DOHH2 (cell line): ENCODE data around the gene AMMECR1.

Experiments used
- H3F3A ChIP-seq: fragments of 200-600 bp; sonication (generic), shearing (Covaris generic); 2 replicates; pipeline ENCODE4 v1.6.0; 2016; ENCODE audit warnings: antibody characterized with exemption, mild to moderate bottlenecking; ENCODE audit not compliant: control insufficient read depth, insufficient read depth
- H3K27ac ChIP-seq: fragments of 200-600 bp; sonication (generic); 2 replicates; pipeline ENCODE4 v1.5.1; 2014; ENCODE audit warnings: low read depth, mild to moderate bottlenecking, low read length, moderate library complexity
- H3K27me3 ChIP-seq: fragments of 200-600 bp; sonication (generic); 2 replicates; pipeline ENCODE4 v1.6.1; 2014; ENCODE audit warnings: mild to moderate bottlenecking, low read length, mixed read lengths; ENCODE audit not compliant: control insufficient read depth
- H3K36me3 ChIP-seq: fragments of 200-600 bp; sonication (generic); 2 replicates; pipeline ENCODE4 v1.6.1; 2014; ENCODE audit warnings: mild to moderate bottlenecking, low read length, moderate library complexity, mixed read lengths; ENCODE audit not compliant: control insufficient read depth
- H3K4me1 ChIP-seq: fragments of 200-600 bp; sonication (generic); 2 replicates; pipeline ENCODE4 v1.6.1; 2014; ENCODE audit warnings: mild to moderate bottlenecking, low read length, mixed read lengths; ENCODE audit not compliant: control insufficient read depth
- H3K4me2 ChIP-seq: fragments of 200-600 bp; sonication (generic); 2 replicates; pipeline ENCODE4 v1.6.0; 2014; ENCODE audit warnings: mild to moderate bottlenecking, low read length, moderate library complexity
- H3K4me3 ChIP-seq: fragments of 200-600 bp; sonication (generic); 2 replicates; pipeline ENCODE4 v1.5.1; 2014; ENCODE audit warnings: mild to moderate bottlenecking, low read length, mixed read lengths
- H3K79me2 ChIP-seq: fragments of 200-600 bp; sonication (generic); 2 replicates; pipeline ENCODE4 v1.6.1; 2014; ENCODE audit warnings: mild to moderate bottlenecking, low read length, mixed read lengths; ENCODE audit not compliant: control insufficient read depth
- H3K9me2 ChIP-seq: fragments of 200-600 bp; sonication (generic); replicated peaks from 2 replicates; pipeline ENCODE4 v1.6.1; 2014; ENCODE audit warnings: mild to moderate bottlenecking, low read length, mixed read lengths; ENCODE audit not compliant: control insufficient read depth
- H3K9me3 ChIP-seq: fragments of 200-600 bp; sonication (generic); 2 replicates; pipeline ENCODE4 v1.6.1; 2014; ENCODE audit warnings: antibody characterized with exemption, low read length, mixed read lengths; ENCODE audit not compliant: control insufficient read depth, insufficient read depth
- H4K20me1 ChIP-seq: fragments of 200-600 bp; sonication (generic); 2 replicates; pipeline ENCODE4 v1.6.0; 2014; ENCODE audit warnings: low read depth, mild to moderate bottlenecking, antibody characterized with exemption, low read length, moderate library complexity; ENCODE audit not compliant: control insufficient read depth, insufficient read depth
- EZH2phosphoT487 ChIP-seq: fragments of 200-600 bp; sonication (generic); IDR thresholded peaks from 2 replicates; pipeline ENCODE4 v1.6.1; 2017; ENCODE audit warnings: borderline replicate concordance, mild to moderate bottlenecking, antibody characterized with exemption, low read length, moderate library complexity, mixed read lengths
- TF ChIP-seq, protein P1 (sequence below): fragments of 200-600 bp; sonication (generic); IDR thresholded peaks from one replicate; pipeline ENCODE4 v1.5.1; 2014; ENCODE audit warnings: antibody characterized with exemption, mild to moderate bottlenecking, low read depth, low read length; ENCODE audit not compliant: poor library complexity, severe bottlenecking

The AMMECR1 gene

DNA sequence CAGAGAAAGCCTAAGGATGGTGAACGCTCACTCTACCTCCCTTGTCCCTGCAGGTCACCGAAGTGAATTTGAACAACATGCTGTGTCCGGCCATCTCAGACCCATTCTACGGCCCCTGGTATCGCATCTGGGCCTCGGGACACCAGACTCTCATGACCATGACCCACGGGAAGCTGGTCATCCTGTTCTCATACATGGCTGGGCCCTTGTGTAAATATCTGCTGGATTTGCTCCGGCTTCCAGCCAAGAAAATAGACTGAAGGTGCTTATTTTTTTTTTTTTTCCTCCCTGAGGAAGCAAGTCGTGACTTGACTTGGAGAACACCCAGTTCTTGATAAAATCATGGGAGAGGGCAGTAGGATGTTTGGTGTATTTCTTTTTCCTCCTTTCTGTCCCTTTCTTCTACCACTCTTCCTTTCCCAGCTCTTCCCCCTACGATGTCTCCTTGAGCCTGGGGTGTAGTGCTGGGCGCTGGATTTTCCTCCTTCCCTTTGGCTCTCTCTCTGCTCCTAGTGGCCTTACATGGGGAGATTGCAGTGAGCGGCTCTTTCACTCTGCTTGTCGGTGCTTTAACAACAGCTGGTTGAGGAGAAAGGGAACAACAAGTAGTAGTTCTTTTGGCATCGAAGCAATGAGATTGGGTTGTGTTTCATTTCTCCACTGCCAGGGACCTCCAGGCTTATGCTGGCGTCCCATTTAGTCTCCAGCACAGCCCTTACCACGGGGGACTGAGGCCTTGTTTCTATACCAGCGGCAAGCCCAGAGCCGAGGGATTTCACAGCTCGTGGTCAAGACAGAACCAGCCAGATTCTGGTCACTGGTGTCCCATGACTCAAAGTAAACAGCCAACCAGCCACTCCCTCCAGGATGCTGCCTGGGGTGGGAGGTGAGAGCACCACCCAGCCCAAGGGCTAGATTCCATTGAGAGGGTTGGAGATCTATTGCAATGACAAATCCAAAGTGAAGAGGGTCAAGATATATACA, 144.4 kb downstream of the AMMECR1 start:
- Histone ChIP-seq H3K9me3 (no peaks in the 10 kb centered on the region), H3K27ac (no peak overlapping the region), H4K20me1 (no peaks in the 10 kb centered on the region), H3K27me3 (no peaks in the 10 kb centered on the region), H3K79me2 (no peaks in the 10 kb centered on the region), H3K4me3 (no peak overlapping the region), H3F3A (no peaks in the 10 kb centered on the region), H3K4me2 (no peak overlapping the region), H3K4me1 (peaks cover 15% of the 10 kb centered on the region), H3K36me3 (no peaks in the 10 kb centered on the region), H3K9me2 (no peaks in the 10 kb centered on the region)
- TF ChIP-seq EZH2phosphoT487: no peak
- TF ChIP-seq, protein P1, sequence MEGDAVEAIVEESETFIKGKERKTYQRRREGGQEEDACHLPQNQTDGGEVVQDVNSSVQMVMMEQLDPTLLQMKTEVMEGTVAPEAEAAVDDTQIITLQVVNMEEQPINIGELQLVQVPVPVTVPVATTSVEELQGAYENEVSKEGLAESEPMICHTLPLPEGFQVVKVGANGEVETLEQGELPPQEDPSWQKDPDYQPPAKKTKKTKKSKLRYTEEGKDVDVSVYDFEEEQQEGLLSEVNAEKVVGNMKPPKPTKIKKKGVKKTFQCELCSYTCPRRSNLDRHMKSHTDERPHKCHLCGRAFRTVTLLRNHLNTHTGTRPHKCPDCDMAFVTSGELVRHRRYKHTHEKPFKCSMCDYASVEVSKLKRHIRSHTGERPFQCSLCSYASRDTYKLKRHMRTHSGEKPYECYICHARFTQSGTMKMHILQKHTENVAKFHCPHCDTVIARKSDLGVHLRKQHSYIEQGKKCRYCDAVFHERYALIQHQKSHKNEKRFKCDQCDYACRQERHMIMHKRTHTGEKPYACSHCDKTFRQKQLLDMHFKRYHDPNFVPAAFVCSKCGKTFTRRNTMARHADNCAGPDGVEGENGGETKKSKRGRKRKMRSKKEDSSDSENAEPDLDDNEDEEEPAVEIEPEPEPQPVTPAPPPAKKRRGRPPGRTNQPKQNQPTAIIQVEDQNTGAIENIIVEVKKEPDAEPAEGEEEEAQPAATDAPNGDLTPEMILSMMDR: no peak

DNA sequence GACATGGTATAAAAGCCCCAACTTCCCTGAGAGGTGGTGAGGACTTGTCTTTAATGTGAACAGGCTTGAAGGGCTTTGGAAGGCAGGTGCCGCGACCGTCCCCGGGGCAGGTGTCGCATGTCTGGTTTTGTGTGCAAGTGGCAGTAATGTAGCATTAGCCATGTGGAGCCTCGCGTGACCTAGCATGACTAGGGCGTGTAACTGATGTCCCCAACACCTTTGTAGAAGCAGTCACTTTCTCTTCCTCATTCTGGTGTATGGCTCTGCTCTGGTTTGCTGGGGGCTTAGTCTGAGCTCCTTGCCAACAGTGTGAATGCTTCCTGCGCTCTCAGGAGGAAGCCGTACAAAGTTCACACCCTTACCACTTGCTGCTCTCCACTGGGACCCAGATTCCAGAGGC, 145.7 kb downstream of the AMMECR1 start:
- H3K27ac ChIP-seq: peak overlapping the region; percentile 24
- no peaks in the 10 kb centered on the region for H3K9me2 ChIP-seq

GRCh38 chrX:110171442-110171841, 146.4 kb downstream of the AMMECR1 start:
- Histone ChIP-seq H3K4me3 (no peak overlapping the region), H3K27me3 (no peaks in the 10 kb centered on the region), H3K79me2 (no peaks in the 10 kb centered on the region), H3K27ac (peak overlapping the region; percentile 24; the same call in 1 of the 2 replicates), H3K36me3 (no peaks in the 10 kb centered on the region), H3F3A (no peaks in the 10 kb centered on the region), H3K4me2 (no peak overlapping the region), H3K9me3 (no peaks in the 10 kb centered on the region), H3K4me1 (peaks cover 15% of the 10 kb centered on the region), H3K9me2 (no peaks in the 10 kb centered on the region), H4K20me1 (no peaks in the 10 kb centered on the region)
- TF ChIP-seq, protein P1: no peak
- TF ChIP-seq EZH2phosphoT487: no peak

More for the DNA sequence above, 145.7 kb downstream of the AMMECR1 start:
- Histone ChIP-seq H3K9me3 (no peaks in the 10 kb centered on the region), H3F3A (no peaks in the 10 kb centered on the region), H3K79me2 (no peaks in the 10 kb centered on the region), H3K4me1 (peaks cover 15% of the 10 kb centered on the region), H3K4me2 (peak overlapping the region; percentile 26; the same call in 1 of the 2 replicates), H3K27me3 (no peaks in the 10 kb centered on the region), H3K4me3 (no peak overlapping the region), H3K36me3 (no peaks in the 10 kb centered on the region), H4K20me1 (no peaks in the 10 kb centered on the region)
- TF ChIP-seq, protein P1: no peak
- no peak for TF ChIP-seq EZH2phosphoT487
